NCI-H146 (cell line): ENCODE measurements around the gene MGAT4C.

Source experiments
- DNase-seq: peaks from one replicate; lab custom pipeline; 2025; lab: John Stamatoyannopoulos, UW

MGAT4C gene

GRCh38 chr12:86228656-86229055 is 27.5 kb downstream of the MGAT4C start:
- no peak for DNase-seq

- no peak for DNase-seq
These were observed 29.7 kb downstream of the MGAT4C start for GRCh38 chr12:86226481-86226880.

- DNase-seq: no peak
These were observed 39.6 kb downstream of the MGAT4C start for GRCh38 chr12:86216591-86216990.

DNA sequence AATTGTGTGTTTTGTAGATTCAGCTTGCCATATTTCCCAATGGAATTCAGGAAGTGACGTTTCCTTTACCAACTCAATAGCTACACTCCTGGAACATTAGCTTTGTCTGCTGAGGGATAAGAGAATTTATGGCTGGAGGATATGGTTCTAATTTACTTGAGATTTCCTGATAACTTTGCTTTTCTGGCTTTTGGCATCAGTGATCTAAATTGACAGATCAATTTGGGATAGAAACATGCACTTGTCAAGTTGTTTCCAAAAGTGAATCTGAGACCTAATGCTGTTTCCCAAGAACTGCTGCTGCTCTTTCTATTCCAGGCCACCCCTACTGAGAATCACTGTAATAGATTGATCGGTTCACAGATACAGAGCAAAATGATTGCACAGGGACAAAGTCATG is 43.2 kb downstream of the MGAT4C start:
- no peak for DNase-seq

GRCh38 chr12:86198696-86199444 is 57.3 kb downstream of the MGAT4C start:
- no peak for DNase-seq

GRCh38 chr12:86196465-86196864 is 59.7 kb downstream of the MGAT4C start:
- DNase-seq: no peak

DNA sequence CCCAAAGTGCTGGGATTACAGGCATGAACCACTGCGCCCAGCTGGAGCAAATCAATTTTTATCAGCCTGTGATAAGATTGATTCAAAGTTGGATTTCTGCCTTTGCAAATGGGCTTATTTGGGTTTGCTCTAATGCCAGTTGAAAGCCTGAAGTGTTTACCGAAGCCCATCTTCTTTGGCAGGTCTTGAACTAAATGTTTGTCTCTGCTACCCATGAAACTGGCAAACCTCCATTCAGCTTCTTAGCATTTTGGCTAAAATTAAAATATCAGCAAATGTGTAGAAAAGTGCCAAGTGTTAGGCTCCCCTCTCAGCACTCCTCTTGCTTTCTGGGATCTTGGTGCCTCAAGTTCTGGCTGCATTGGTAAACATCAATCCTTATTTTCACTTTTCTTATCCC is 61.5 kb downstream of the MGAT4C start:
- no peak for DNase-seq

DNA sequence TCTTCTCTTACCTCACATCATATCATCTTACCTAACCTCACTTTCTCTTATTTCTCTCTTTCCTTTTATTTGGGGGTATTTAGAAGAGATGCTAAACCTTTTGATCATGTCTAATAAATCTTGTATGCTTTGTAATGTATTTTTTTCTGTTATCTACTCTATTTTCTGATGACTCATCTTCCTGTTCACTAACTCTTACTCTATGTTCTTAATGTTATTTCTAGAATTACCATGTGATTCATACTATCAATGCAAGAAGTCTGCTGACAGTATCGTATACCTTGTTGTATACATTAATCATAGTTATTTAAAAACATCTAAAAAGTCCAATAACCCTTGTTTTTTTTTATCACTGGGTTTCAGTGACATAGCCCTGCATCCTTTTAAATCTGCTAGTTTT is 62.3 kb downstream of the MGAT4C start:
- no peak for DNase-seq

GRCh38 chr12:86188226-86188625 is 68.0 kb downstream of the MGAT4C start:
- no peak for DNase-seq

- no peak for DNase-seq
These were observed 69.7 kb downstream of the MGAT4C start for GRCh38 chr12:86186449-86186848.

DNA sequence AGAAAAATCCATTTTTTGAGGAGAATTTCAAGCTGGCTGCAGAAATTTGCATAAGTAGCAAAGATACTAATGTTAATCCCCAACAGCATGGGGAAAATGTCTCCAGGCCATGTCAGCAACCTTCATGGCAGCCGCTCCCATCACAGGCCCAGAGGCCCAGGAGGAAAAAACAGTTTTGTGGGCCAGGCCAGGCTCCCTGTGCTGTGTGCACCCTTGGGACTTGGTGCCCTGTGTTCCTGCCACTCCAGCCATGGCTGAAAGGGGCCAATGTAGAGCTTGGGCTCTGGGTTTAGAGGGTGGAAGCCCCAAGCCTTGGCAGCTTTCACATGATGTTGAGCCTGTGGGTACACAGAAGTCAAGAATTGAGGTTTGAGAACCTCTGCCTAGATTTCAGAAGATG is 76.3 kb downstream of the MGAT4C start:
- DNase-seq: no peak

GRCh38 chr12:86174188-86174587 is 82.0 kb downstream of the MGAT4C start:
- DNase-seq: no peak

GRCh38 chr12:86172913-86173443 is 83.2 kb downstream of the MGAT4C start:
- no peak for DNase-seq

DNA sequence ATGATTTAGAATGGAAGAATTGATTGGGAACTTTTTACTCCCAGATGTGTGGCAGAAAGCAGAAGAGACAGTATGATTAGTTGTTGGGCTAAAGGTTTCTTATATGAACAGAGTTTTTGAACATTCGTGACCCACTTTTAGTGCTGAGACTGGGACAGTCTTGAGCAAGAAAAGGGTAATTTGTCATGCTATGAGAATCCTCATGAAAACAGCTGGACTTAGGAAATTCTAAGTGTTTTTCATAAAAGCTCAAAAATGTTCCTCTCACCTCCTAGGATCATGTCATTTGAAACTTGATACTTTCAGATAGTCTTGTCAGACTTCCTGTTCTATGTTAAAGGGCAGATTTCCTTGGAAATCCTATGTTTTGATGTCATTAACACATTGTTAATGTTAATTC is 86.1 kb downstream of the MGAT4C start:
- no peak for DNase-seq

DNA sequence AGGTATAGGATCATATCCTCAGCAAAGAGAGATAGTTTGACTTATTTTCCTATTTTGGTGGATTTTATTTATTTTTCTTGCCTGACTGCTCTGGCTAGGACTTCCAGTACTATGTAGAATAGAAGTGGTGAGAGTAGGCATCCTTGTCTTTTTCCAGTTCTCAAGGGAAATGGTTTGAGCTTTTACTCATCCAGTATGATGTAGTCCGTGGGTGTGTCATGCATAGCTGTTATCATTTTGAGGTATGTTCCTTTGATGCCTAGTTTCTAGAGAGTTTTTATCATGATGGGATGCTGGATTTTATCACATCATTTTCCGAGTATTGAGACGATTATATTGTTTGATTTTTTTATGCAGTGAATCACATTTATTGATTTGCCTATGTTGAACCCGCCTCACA is 97.2 kb downstream of the MGAT4C start:
- DNase-seq: no peak

GRCh38 chr12:86154620-86155019 is 101.6 kb downstream of the MGAT4C start:
- no peak for DNase-seq

DNA sequence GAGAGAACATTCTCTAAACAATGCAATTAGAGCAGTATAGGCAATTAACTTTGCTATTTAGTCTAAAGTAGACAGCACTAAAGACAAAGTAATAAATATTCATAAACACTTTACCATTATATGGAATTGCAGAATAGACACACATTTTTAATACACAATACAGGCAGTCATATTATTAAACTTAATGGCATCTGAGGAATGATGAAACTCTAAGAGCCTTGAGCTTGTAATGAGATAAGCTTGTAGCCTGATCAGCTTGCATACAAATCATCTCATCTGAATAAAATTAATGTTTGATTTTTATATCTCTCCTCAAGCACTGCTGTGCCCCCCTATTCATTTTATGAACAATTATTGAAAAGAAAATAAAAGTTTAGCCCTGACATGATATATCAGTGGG is 107.6 kb downstream of the MGAT4C start:
- no peak for DNase-seq

DNA sequence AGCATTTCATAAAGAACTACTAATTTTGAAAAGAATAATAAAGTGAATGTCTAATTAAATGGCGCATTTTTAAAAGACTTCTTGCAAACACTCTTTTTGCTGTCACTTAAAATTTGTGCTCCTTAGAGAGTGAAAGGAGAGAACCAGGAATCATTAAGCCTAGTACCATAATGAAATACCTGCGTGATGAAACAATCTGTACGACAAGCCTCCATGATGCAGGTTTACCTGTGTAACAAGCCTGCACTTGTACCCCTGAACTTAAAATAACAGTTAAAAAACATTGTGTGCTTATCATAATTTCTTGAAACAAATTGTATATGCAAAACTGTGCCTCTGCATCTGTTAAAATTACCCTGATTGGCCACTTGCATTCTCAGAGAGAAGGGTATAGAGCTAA is 108.1 kb downstream of the MGAT4C start:
- no peak for DNase-seq

DNA sequence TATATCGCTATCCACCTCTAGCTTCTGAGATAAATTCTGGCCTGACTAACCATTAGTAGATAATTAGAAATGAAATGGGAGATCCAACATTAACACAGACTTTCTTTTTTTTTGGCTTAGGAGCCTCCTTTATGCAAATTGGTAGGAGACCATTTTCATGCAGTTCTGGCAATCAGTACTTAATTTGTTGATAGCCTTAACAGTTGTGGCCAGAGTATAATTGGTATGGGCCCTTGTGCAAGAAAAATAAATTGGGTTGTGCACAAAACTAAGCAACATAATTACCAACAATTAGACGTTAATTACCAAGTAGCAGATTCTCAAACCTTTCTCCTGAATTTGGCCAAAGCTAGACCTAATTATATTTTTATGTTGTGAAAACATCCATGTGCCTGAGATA is 111.0 kb downstream of the MGAT4C start:
- no peak for DNase-seq

GRCh38 chr12:86143162-86143561 is 113.0 kb downstream of the MGAT4C start:
- DNase-seq: no peak

- DNase-seq: no peak
These were observed 116.5 kb downstream of the MGAT4C start for GRCh38 chr12:86139671-86140070.

GRCh38 chr12:86138770-86139169 is 117.4 kb downstream of the MGAT4C start:
- no peak for DNase-seq

GRCh38 chr12:86137936-86138335 is 118.3 kb downstream of the MGAT4C start:
- DNase-seq: no peak

DNA sequence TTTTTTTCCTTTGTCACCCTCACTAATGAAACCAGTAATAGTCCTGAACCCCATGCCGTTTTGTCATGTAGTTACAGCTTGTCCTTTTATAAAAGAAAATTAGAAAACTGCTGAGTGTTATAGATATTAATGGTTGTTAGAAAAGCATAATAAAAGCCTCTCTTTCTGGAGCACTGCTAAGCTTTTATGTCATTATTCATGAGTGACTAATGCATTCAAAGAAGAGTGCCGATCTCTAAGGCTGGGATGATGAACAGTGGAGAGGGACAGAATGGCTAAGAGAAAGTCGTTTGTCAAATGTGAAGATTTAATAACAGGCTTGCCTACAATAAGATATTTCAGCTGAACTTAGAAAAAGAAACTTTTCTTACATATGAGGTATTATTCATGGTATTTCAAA is 121.6 kb downstream of the MGAT4C start:
- DNase-seq: no peak
